NK-92 treated with Interleukin-12 subunit alpha and Interleukin-12 subunit beta, amount 100 ng/mL, for 24 hours (cell line): ENCODE results near the gene AK1.

ENCODE experiments used
- DNase-seq: peaks from one replicate; lab custom pipeline; 2025; lab: John Stamatoyannopoulos, UW

The AK1 gene

GRCh38 chr9:127908660-127908926 is 31.1 kb upstream of the AK1 start:
- DNase-seq = no peak

- DNase-seq = no peak
These were observed 30.6 kb upstream of the AK1 start for GRCh38 chr9:127907867-127908659.

- DNase-seq = no peak
These were observed 28.3 kb upstream of the AK1 start for GRCh38 chr9:127905788-127906191.

GRCh38 chr9:127905004-127905728 is 27.7 kb upstream of the AK1 start:
- no peak for DNase-seq

GRCh38 chr9:127904561-127905003 is 27.1 kb upstream of the AK1 start:
- DNase-seq = no peak

- DNase-seq = peak; percentile 53
These were observed 26.3 kb upstream of the AK1 start for GRCh38 chr9:127903557-127904475.

- DNase-seq = peak; percentile 21
These were observed 21.9 kb upstream of the AK1 start, which contains the start of gene ST6GALNAC6 for GRCh38 chr9:127899128-127899943. Gene ST6GALNAC6, minus strand, starts transcription at chr9:127899603. Its CDS starts 1,622 bp downstream, at chr9:127897981.

GRCh38 chr9:127898433-127899127 is 21.1 kb upstream of the AK1 start:
- no peak for DNase-seq

- no peak for DNase-seq
These were observed 19.8 kb upstream of the AK1 start for GRCh38 chr9:127897193-127897692.

GRCh38 chr9:127896395-127897192 is 19.1 kb upstream of the AK1 start:
- no peak for DNase-seq

GRCh38 chr9:127895811-127896210 is 18.3 kb upstream of the AK1 start:
- DNase-seq = no peak

GRCh38 chr9:127893392-127893791 is 15.9 kb upstream of the AK1 start:
- no peak for DNase-seq

- DNase-seq = no peak
These were observed 15.4 kb upstream of the AK1 start for GRCh38 chr9:127892831-127893230.

- no peak for DNase-seq
These were observed 12.6 kb upstream of the AK1 start for GRCh38 chr9:127890053-127890452.

- no peak for DNase-seq
These were observed 10.3 kb upstream of the AK1 start for GRCh38 chr9:127887792-127888191.

GRCh38 chr9:127886401-127886972 is 9.0 kb upstream of the AK1 start:
- DNase-seq = no peak

- no peak for DNase-seq
These were observed 8.2 kb upstream of the AK1 start for GRCh38 chr9:127885508-127886281.

GRCh38 chr9:127884976-127885490 is 7.6 kb upstream of the AK1 start:
- DNase-seq = no peak
